ENCODE measurements around the gene GLOD5.
A peak's percentile ranks its signal among the peaks of the same experiment; 100 is the strongest.

GLOD5 gene

GRCh38 chrX:48802089-48802904, 40.8 kb downstream of the GLOD5 start:
- Histone ChIP-seq H3K4me2 (ENCODE audit: low read length) (peak overlapping the region; percentile 80), H3K4me3 (ENCODE audit: low read length) (peak overlapping the region; percentile 89), H3K79me2 (ENCODE audit: low read length) (peaks cover 9% of the 10 kb centered on the region; the same call in 1 of the 2 replicates), H4K20me1 (ENCODE audit: insufficient read depth, low read length) (no peaks in the 10 kb centered on the region), H3K9ac (ENCODE audit: low read length) (peak overlapping the region; percentile 98), H2AFZ (ENCODE audit: low read depth, low read length) (peak overlapping the region; percentile 63; the same call in 1 of the 2 replicates), H3K27me3 (ENCODE audit: low read depth, low read length) (no peaks in the 10 kb centered on the region), H3K9me3 (ENCODE audit: insufficient read depth, low read length) (no peaks in the 10 kb centered on the region), H3K27ac (ENCODE audit: low read length) (peak overlapping the region; percentile 92), H3K36me3 (replicated peaks; ENCODE audit: low read depth, low read length) (no peaks in the 10 kb centered on the region), H3K4me1 (ENCODE audit: low read length) (peaks cover 11% of the 10 kb centered on the region)
- no peak for TF ChIP-seq EZH2phosphoT487 (IDR thresholded peaks at IDR 0.05; ENCODE audit: low read depth)

GRCh38 chrX:48802905-48803200, 41.3 kb downstream of the GLOD5 start:
- no peaks in the 10 kb centered on the region for H3K9me3 ChIP-seq (ENCODE audit: insufficient read depth, low read length)
- peak overlapping the region; percentile 89 for H3K4me3 ChIP-seq (ENCODE audit: low read length)
- H3K4me1 ChIP-seq (ENCODE audit: low read length) = peaks cover 11% of the 10 kb centered on the region
- peak overlapping the region; percentile 92 for H3K27ac ChIP-seq (ENCODE audit: low read length)
- peak overlapping the region; percentile 80 for H3K4me2 ChIP-seq (ENCODE audit: low read length)
- H3K79me2 ChIP-seq (ENCODE audit: low read length) = peaks cover 9% of the 10 kb centered on the region; the same call in 1 of the 2 replicates
- no peaks in the 10 kb centered on the region for H3K36me3 ChIP-seq (replicated peaks; ENCODE audit: low read depth, low read length)
- no peak for TF ChIP-seq EZH2phosphoT487 (IDR thresholded peaks at IDR 0.05; ENCODE audit: low read depth)
- TF ChIP-seq, protein P1, sequence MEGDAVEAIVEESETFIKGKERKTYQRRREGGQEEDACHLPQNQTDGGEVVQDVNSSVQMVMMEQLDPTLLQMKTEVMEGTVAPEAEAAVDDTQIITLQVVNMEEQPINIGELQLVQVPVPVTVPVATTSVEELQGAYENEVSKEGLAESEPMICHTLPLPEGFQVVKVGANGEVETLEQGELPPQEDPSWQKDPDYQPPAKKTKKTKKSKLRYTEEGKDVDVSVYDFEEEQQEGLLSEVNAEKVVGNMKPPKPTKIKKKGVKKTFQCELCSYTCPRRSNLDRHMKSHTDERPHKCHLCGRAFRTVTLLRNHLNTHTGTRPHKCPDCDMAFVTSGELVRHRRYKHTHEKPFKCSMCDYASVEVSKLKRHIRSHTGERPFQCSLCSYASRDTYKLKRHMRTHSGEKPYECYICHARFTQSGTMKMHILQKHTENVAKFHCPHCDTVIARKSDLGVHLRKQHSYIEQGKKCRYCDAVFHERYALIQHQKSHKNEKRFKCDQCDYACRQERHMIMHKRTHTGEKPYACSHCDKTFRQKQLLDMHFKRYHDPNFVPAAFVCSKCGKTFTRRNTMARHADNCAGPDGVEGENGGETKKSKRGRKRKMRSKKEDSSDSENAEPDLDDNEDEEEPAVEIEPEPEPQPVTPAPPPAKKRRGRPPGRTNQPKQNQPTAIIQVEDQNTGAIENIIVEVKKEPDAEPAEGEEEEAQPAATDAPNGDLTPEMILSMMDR (IDR thresholded peaks at IDR 0.05; ENCODE audit: low read depth, low read length) = no peak
- H2AFZ ChIP-seq (ENCODE audit: low read depth, low read length) = no peak overlapping the region
- H3K27me3 ChIP-seq (ENCODE audit: low read depth, low read length) = no peaks in the 10 kb centered on the region
- H3K9ac ChIP-seq (ENCODE audit: low read length) = peak overlapping the region; percentile 98
- H4K20me1 ChIP-seq (ENCODE audit: insufficient read depth, low read length) = no peaks in the 10 kb centered on the region

DNA sequence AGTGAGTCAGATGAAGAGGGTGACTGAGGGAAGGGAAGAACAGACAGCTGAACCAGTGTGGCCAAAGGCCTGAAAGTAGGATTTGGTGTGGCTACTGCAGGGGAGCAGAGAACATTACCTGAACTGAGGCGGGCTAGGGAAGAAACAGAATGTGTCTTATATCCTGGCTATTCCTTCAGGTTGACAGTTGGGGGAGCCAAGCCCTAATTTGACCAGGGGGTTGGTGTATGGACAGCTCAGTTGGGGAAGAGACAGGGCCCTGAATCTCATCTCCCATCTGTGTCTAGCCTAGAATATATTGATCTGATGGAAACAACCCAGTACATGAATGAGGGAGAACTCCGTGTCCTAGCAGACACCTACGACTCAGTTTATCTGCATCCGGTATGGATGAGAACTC, 44.5 kb downstream of the GLOD5 start:
- H3K9ac ChIP-seq (ENCODE audit: low read length) = no peak overlapping the region
- H4K20me1 ChIP-seq (ENCODE audit: insufficient read depth, low read length) = no peaks in the 10 kb centered on the region
- H3K4me1 ChIP-seq (ENCODE audit: low read length) = peaks cover 6% of the 10 kb centered on the region
- H3K4me2 ChIP-seq (ENCODE audit: low read length) = no peak overlapping the region
- TF ChIP-seq, protein P1 (IDR thresholded peaks at IDR 0.05; ENCODE audit: low read depth, low read length) = 0 out of 2 replicates have a peak, but pooled peaks have one; percentile 11
- no peak for TF ChIP-seq EZH2phosphoT487 (IDR thresholded peaks at IDR 0.05; ENCODE audit: low read depth)
- no peaks in the 10 kb centered on the region for H3K9me3 ChIP-seq (ENCODE audit: insufficient read depth, low read length)
- H3K27me3 ChIP-seq (ENCODE audit: low read depth, low read length) = no peaks in the 10 kb centered on the region
- H2AFZ ChIP-seq (ENCODE audit: low read depth, low read length) = no peak overlapping the region
- no peaks in the 10 kb centered on the region for H3K36me3 ChIP-seq (replicated peaks; ENCODE audit: low read depth, low read length)
- no peak overlapping the region for H3K27ac ChIP-seq (ENCODE audit: low read length)
- no peak overlapping the region for H3K4me3 ChIP-seq (ENCODE audit: low read length)
- H3K79me2 ChIP-seq (ENCODE audit: low read length) = peaks cover 6% of the 10 kb centered on the region; the same call in 1 of the 2 replicates

GRCh38 chrX:48813644-48814043, 52.1 kb downstream of the GLOD5 start:
- no peaks in the 10 kb centered on the region for H4K20me1 ChIP-seq (ENCODE audit: insufficient read depth, low read length)
- H3K4me3 ChIP-seq (ENCODE audit: low read length) = no peak overlapping the region
- no peak overlapping the region for H2AFZ ChIP-seq (ENCODE audit: low read depth, low read length)
- no peak overlapping the region for H3K9ac ChIP-seq (ENCODE audit: low read length)
- H3K27ac ChIP-seq (ENCODE audit: low read length) = no peak overlapping the region
- H3K4me1 ChIP-seq (ENCODE audit: low read length) = no peaks in the 10 kb centered on the region
- no peaks in the 10 kb centered on the region for H3K36me3 ChIP-seq (replicated peaks; ENCODE audit: low read depth, low read length)
- no peaks in the 10 kb centered on the region for H3K79me2 ChIP-seq (ENCODE audit: low read length)
- TF ChIP-seq, protein P1 (IDR thresholded peaks at IDR 0.05; ENCODE audit: low read depth, low read length) = no peak
- TF ChIP-seq EZH2phosphoT487 (IDR thresholded peaks at IDR 0.05; ENCODE audit: low read depth) = no peak
- no peaks in the 10 kb centered on the region for H3K9me3 ChIP-seq (ENCODE audit: insufficient read depth, low read length)
- H3K4me2 ChIP-seq (ENCODE audit: low read length) = no peak overlapping the region
- no peaks in the 10 kb centered on the region for H3K27me3 ChIP-seq (ENCODE audit: low read depth, low read length)

Measured in OCI-LY3 (cell line).